Measurements from ENCODE around the gene NTSR1.

DNA sequence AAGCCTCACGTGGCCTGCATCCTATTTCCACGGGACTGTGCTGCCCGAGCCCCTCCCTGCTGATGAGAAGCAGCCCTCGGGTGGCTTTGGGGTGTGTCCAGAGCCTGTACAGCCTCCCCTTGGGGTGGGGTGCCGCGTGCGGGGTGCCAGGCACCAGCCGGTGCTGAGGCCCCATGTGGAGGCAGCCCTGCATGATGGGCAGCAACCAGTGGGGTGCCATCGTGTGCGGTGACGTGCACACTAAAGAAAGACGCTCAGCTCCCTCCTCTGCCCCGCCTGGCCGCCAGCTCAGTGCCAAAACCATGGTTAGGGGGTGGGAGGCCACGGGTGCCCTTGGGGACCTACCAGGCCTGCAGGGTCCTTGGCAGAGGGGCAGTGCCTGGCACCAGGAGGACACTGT, 26.2 kb downstream of the NTSR1 start:
- TF ChIP-seq, protein P1, sequence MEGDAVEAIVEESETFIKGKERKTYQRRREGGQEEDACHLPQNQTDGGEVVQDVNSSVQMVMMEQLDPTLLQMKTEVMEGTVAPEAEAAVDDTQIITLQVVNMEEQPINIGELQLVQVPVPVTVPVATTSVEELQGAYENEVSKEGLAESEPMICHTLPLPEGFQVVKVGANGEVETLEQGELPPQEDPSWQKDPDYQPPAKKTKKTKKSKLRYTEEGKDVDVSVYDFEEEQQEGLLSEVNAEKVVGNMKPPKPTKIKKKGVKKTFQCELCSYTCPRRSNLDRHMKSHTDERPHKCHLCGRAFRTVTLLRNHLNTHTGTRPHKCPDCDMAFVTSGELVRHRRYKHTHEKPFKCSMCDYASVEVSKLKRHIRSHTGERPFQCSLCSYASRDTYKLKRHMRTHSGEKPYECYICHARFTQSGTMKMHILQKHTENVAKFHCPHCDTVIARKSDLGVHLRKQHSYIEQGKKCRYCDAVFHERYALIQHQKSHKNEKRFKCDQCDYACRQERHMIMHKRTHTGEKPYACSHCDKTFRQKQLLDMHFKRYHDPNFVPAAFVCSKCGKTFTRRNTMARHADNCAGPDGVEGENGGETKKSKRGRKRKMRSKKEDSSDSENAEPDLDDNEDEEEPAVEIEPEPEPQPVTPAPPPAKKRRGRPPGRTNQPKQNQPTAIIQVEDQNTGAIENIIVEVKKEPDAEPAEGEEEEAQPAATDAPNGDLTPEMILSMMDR (conservative IDR thresholded peaks at IDR 0.05 in 1 of 2, IDR thresholded peaks at IDR 0.05 in 1 of 2; ENCODE audit: extremely low read depth in 1 of 2, insufficient read depth in 1 of 2, low read depth in 1 of 2, low read length in 2 of 2) = no peak
- TF ChIP-seq EZH2 (IDR thresholded peaks at IDR 0.05; ENCODE audit: borderline replicate concordance, low read length) = no peak

Data from mammary epithelial cell (primary cell).